ENCODE results near the gene SLC22A13. TPM values are rescaled to one million over a fixed set of nuclear protein-coding genes. Genes with fewer than 3 reads are reported as not detected.

The SLC22A13 gene
- total RNA-seq, 1 experiment from 2014 or later: 0.33 TPM

DNA sequence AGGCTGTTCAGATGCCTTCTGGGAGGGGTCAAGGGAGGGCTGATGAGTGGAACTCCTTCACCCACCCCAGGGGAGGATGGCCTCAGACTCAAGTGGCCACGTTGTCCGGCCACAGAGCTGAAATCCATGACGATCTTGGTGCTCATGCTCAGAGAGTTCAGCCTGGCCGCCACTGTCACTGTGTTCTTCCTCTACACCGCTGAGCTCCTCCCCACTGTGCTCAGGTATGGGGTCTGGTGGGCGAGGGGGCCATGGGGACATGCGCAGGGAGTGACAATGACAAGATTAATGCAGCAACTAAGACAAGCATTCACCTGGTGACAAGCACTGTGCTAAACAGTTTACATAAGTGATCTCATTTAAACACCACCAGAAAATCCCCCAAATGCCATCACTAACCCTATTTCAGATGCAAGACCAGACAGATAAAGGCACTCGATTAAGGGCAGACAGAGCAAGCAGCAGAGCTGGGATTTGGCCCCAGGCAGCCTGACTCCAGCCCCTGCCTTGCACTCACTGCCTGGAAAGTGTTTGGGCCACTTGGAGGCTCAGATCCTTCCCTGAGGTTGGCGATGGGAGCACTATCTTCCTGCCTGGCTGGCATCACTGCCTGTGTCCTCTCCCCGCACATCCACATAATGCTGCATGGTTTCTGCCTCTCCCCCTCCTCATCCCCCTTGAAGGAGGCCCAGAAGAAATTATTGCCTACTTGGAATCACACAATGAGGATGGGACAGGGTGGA, 50.0 kb downstream of the SLC22A13 start:
- TF ChIP-seq SIN3A (IDR thresholded peaks at IDR 0.05; ENCODE audit: borderline replicate concordance, insufficient read depth, low read depth, low read length) (no peak), POLR2AphosphoS5 (IDR thresholded peaks at IDR 0.05; ENCODE audit: low read depth, low read length) (no peak), TCF7L2 (IDR thresholded peaks at IDR 0.05; ENCODE audit: low read depth, low read length) (no peak), CTCF (IDR thresholded peaks at IDR 0.05) (no peak)
- TF ChIP-seq, protein P1, sequence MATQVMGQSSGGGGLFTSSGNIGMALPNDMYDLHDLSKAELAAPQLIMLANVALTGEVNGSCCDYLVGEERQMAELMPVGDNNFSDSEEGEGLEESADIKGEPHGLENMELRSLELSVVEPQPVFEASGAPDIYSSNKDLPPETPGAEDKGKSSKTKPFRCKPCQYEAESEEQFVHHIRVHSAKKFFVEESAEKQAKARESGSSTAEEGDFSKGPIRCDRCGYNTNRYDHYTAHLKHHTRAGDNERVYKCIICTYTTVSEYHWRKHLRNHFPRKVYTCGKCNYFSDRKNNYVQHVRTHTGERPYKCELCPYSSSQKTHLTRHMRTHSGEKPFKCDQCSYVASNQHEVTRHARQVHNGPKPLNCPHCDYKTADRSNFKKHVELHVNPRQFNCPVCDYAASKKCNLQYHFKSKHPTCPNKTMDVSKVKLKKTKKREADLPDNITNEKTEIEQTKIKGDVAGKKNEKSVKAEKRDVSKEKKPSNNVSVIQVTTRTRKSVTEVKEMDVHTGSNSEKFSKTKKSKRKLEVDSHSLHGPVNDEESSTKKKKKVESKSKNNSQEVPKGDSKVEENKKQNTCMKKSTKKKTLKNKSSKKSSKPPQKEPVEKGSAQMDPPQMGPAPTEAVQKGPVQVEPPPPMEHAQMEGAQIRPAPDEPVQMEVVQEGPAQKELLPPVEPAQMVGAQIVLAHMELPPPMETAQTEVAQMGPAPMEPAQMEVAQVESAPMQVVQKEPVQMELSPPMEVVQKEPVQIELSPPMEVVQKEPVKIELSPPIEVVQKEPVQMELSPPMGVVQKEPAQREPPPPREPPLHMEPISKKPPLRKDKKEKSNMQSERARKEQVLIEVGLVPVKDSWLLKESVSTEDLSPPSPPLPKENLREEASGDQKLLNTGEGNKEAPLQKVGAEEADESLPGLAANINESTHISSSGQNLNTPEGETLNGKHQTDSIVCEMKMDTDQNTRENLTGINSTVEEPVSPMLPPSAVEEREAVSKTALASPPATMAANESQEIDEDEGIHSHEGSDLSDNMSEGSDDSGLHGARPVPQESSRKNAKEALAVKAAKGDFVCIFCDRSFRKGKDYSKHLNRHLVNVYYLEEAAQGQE (IDR thresholded peaks at IDR 0.05; ENCODE audit: insufficient read depth in 1 of 2, low read depth in 2 of 2, low read length in 1 of 2): no peak
- BruUV-seq (replicated peaks): no TSS peak
- no peaks in the 10 kb centered on the region for H3K4me1 ChIP-seq (ENCODE audit: control insufficient read depth, insufficient read depth, low read length)
- H3K4me3 ChIP-seq (ENCODE audit: low read depth in 2 of 2, low read length in 2 of 2): no peak overlapping the region
- intact Hi-C loops (cut with micrococcal nuclease; ENCODE audit: unreplicated experiment) (no loop called here), in situ Hi-C loops (cut with HindIII; ENCODE audit: low pct_unique_long_range_greater_than_20kb, low sequenced_read_pairs) (no loop called here)
- ATAC-seq (no peak), DNase-seq (ENCODE audit: low read depth, low spot score) (no peak)
- ChIA-PET POLR2A (interaction anchor here (0.6 kb wide), 1 partner anchor 11 kb away, joined by 3 read pairs; no protein-coding TSS in a partner anchor), CTCF (no interaction called here)
- H3K27me3 ChIP-seq (ENCODE audit: control insufficient read depth, insufficient read depth, low read length): no peaks in the 10 kb centered on the region
- no peaks in the 10 kb centered on the region for H3K36me3 ChIP-seq (ENCODE audit: control insufficient read depth, insufficient read depth, low read length)
- no peak overlapping the region for H3K27ac ChIP-seq (ENCODE audit: low read length)
- no peaks in the 10 kb centered on the region for H3K9me3 ChIP-seq (ENCODE audit: control insufficient read depth, insufficient read depth, low read depth, low read length)

DNA sequence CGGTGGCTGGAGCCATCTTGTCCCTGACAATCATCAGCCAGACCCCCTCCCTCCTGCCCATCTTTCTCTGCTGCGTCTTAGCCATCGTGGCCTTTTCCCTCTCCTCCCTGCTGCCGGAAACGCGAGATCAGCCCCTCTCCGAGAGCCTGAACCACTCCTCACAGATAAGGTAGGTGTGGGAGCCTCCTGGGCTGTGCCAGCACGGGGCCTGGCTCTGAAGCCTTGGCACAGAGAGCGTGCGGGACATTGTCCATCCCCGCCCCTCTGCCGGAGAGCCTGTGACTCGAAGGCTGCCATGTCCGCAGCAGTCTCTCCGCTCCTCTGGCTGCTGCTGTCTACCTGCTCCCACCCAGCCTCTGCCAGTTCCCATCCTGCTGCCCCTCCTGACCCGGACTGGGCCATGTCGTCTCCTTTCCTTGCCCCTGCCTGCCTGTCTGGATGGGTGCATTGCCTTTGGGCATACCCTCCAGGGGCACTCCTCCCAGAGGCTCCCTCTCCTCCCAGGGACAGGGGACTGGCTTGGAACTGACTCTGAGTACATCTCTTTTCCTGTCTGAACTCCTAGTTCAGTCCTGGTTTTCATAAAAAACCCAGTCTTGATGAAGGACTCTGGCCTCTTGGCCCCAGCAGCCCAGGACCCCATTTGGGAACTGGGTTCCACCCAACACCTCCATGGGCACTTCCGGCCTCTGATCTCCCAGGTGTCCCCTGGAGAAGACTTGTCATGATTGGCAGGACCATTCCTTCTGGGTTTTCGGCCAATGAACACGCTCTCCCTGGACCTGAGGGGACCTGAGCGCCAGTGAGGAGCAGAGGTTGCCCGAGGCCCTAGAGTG, 51.0 kb downstream of the SLC22A13 start:
- TF ChIP-seq, protein P1 (IDR thresholded peaks at IDR 0.05; ENCODE audit: insufficient read depth in 1 of 2, low read depth in 2 of 2, low read length in 1 of 2): no peak
- TF ChIP-seq POLR2AphosphoS5 (IDR thresholded peaks at IDR 0.05; ENCODE audit: low read depth, low read length): no peak
- TF ChIP-seq TCF7L2 (IDR thresholded peaks at IDR 0.05; ENCODE audit: low read depth, low read length): no peak
- TF ChIP-seq SIN3A (IDR thresholded peaks at IDR 0.05; ENCODE audit: borderline replicate concordance, insufficient read depth, low read depth, low read length): no peak
- TF ChIP-seq CTCF (IDR thresholded peaks at IDR 0.05): no peak
- Histone ChIP-seq H3K27ac (ENCODE audit: low read length) (no peak overlapping the region), H3K4me1 (ENCODE audit: control insufficient read depth, insufficient read depth, low read length) (no peaks in the 10 kb centered on the region), H3K27me3 (ENCODE audit: control insufficient read depth, insufficient read depth, low read length) (no peaks in the 10 kb centered on the region), H3K9me3 (ENCODE audit: control insufficient read depth, insufficient read depth, low read depth, low read length) (no peaks in the 10 kb centered on the region), H3K36me3 (ENCODE audit: control insufficient read depth, insufficient read depth, low read length) (no peaks in the 10 kb centered on the region), H3K4me3 (ENCODE audit: low read depth in 2 of 2, low read length in 2 of 2) (no peak overlapping the region)
- in situ Hi-C loops (cut with HindIII; ENCODE audit: low pct_unique_long_range_greater_than_20kb, low sequenced_read_pairs): no loop called here
- ATAC-seq: no peak
- DNase-seq (ENCODE audit: low read depth, low spot score): no peak
- ChIA-PET CTCF (no interaction called here), POLR2A (no interaction called here)
- intact Hi-C loops (cut with micrococcal nuclease; ENCODE audit: unreplicated experiment): no loop called here
- BruUV-seq (replicated peaks): no TSS peak
